ENCODE results near the gene PHKB.

Gene PHKB

DNA sequence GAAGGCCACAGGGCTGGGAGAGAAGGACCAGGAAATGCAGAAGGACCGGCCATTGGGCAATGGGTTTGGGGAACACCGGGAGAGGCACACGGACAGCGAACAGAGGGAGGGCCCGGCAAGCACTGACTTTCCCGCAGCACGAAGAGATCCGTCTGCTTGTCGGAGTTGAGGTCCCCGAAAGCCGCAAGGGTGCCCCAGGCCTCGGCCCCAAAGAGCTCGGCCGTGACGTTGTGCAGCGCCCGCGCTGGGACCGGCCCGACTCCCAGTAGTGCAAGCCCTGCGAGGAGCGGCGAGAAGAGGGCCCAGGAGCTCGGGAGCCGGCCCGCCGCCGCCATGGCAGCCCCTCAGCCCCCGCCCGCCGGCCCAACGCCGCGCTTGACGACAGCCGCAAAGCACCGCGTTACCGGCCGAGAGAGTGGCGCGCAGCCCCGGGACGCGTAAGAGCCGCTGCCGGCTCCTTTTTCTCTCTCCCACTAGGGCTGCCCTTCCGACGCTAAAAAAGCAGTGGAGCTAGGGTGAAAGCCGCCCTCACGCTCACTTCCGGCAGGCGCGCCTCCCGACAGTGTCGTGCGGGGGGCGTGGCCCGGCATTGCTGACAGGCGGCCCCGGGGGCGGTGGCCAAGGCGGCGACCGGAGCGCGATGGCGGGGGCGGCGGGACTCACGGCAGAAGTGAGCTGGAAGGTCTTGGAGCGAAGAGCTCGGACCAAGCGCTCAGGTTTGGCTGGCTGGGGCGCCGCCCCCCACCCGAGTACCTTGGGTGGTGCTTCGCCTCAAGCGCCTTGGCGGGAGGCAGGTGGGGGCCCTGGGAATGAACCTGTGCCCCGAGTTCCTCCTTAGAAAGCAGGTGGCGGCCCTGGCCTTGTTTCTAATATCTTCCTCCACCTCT lies at the start of gene PHKB, which contains the start of gene ITFG1:
Gene PHKB (plus strand): TSS at position 621 of the 887 bp plus-strand sequence. CDS start 20 bp downstream, at position 641.
Gene ITFG1 (minus strand): TSS at position 353 of the 887 bp plus-strand sequence. CDS start 18 bp downstream, at position 335.
- Histone ChIP-seq H3K27ac (peak within 1 kb of the TSS; percentile 93), H3K36me3 (replicated peaks) (no peaks in the 10 kb centered on the region), H3K27me3 (replicated peaks) (no peaks in the 10 kb centered on the region), H3K4me3 (ENCODE audit: low read depth, low read length) (peak within 1 kb of the TSS; percentile 95)
- TF ChIP-seq, protein P1, sequence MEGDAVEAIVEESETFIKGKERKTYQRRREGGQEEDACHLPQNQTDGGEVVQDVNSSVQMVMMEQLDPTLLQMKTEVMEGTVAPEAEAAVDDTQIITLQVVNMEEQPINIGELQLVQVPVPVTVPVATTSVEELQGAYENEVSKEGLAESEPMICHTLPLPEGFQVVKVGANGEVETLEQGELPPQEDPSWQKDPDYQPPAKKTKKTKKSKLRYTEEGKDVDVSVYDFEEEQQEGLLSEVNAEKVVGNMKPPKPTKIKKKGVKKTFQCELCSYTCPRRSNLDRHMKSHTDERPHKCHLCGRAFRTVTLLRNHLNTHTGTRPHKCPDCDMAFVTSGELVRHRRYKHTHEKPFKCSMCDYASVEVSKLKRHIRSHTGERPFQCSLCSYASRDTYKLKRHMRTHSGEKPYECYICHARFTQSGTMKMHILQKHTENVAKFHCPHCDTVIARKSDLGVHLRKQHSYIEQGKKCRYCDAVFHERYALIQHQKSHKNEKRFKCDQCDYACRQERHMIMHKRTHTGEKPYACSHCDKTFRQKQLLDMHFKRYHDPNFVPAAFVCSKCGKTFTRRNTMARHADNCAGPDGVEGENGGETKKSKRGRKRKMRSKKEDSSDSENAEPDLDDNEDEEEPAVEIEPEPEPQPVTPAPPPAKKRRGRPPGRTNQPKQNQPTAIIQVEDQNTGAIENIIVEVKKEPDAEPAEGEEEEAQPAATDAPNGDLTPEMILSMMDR (IDR thresholded peaks at IDR 0.05; ENCODE audit: low read depth, low read length, missing control alignments) = no peak
- peak; percentile 85 for DNase-seq
- in situ Hi-C loops (cut with HindIII; ENCODE audit: low pct_ligation_motif_present, low sequenced_read_pairs) = no loop called here

DNA sequence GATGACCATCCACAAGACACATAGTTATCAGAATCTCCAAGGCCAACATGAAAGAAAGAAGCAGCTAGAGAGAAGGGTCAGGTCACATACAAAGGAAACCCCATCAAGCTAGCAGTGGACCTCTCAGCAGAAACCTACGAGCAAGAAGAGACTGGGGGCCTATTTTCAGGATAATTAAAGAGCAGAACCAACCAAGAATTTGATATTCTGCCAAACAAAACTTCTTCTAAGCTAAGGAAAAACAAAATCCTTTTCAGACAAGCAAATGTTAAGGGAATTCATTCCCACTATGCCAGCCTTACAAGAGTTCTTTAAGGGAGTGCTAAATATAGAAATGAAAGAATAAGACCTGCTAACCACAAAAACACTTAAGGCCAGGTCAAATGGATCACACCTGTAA lies 48.1 kb upstream of the PHKB start:
- no peak for DNase-seq
- TF ChIP-seq, protein P1 (IDR thresholded peaks at IDR 0.05; ENCODE audit: low read depth, low read length, missing control alignments) = no peak
- no peak overlapping the region for H3K4me3 ChIP-seq (ENCODE audit: low read depth, low read length)
- no peaks in the 10 kb centered on the region for H3K36me3 ChIP-seq (replicated peaks)
- no peak overlapping the region for H3K27ac ChIP-seq
- in situ Hi-C loops (cut with HindIII; ENCODE audit: low pct_ligation_motif_present, low sequenced_read_pairs) = no loop called here
- H3K27me3 ChIP-seq (replicated peaks) = no peaks in the 10 kb centered on the region

- no peak overlapping the region for H3K27ac ChIP-seq
- H3K36me3 ChIP-seq (replicated peaks) = no peaks in the 10 kb centered on the region
- TF ChIP-seq, protein P1 (IDR thresholded peaks at IDR 0.05; ENCODE audit: low read depth, low read length, missing control alignments) = no peak
- in situ Hi-C loops (cut with HindIII; ENCODE audit: low pct_ligation_motif_present, low sequenced_read_pairs) = no loop called here
- no peak for DNase-seq
- no peaks in the 10 kb centered on the region for H3K27me3 ChIP-seq (replicated peaks)
- no peak overlapping the region for H3K4me3 ChIP-seq (ENCODE audit: low read depth, low read length)
Measured at GRCh38 chr16:47416869-47417268, 44.3 kb upstream of the PHKB start.

DNA sequence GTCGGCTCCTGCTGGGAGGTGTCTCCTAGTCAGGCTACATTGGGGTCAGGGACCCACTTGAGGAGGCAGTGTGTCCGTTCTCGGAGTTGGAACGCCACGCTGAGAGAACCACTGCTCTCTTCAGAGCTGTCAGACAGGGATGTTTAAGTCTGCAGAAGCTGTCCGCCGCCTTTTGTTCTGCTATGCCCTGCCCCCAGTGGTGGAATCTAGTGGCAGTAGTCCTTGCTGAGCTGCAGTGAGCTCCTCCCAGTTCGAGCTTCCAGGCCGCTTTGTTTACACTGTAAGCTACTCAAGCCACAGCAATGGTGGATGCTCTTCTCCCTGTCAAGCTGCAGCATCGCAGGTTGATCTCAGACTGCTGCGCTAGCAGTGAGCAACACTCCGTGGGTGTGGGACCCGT lies 36.3 kb upstream of the PHKB start:
- Histone ChIP-seq H3K27ac (no peak overlapping the region), H3K36me3 (replicated peaks) (peaks cover 4% of the 10 kb centered on the region), H3K27me3 (replicated peaks) (no peaks in the 10 kb centered on the region), H3K4me3 (ENCODE audit: low read depth, low read length) (no peak overlapping the region)
- DNase-seq = no peak
- in situ Hi-C loops (cut with HindIII; ENCODE audit: low pct_ligation_motif_present, low sequenced_read_pairs) = no loop called here
- TF ChIP-seq, protein P1 (IDR thresholded peaks at IDR 0.05; ENCODE audit: low read depth, low read length, missing control alignments) = no peak

DNA sequence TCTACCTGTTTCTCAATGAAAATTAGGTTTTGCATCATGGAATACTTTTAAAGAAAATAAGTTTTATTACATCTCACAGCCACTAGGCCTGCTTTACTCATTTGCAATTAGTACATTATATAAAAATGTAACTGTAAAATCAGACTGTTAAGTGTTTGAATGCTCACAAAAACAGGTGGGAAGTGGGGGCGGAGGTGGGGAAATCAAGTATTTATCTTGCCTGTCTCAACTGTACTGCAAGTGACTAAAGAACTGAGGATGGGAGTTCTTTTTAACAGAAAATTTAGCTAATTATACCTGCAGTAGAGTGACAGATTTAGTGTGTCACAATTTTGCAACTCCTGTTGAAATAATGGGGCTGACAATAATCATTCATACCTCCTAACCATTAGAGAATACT lies 34.3 kb upstream of the PHKB start:
- Histone ChIP-seq H3K27ac (no peak overlapping the region), H3K4me3 (ENCODE audit: low read depth, low read length) (no peak overlapping the region), H3K27me3 (replicated peaks) (no peaks in the 10 kb centered on the region), H3K36me3 (replicated peaks) (peaks cover 4% of the 10 kb centered on the region)
- in situ Hi-C loops (cut with HindIII; ENCODE audit: low pct_ligation_motif_present, low sequenced_read_pairs) = no loop called here
- TF ChIP-seq, protein P1 (IDR thresholded peaks at IDR 0.05; ENCODE audit: low read depth, low read length, missing control alignments) = no peak
- DNase-seq = no peak

All from brain microvascular endothelial cell (primary cell).